Panc1 (cell line): ENCODE measurements around the gene TMEM154. TPM values are rescaled to one million over a fixed set of nuclear protein-coding genes. Genes with fewer than 3 reads are reported as not detected.

Experiments
- ATAC-seq: fragments of 200-7000 bp; cut with Tn5 transposase; 2 replicates; pipeline ENCODE4 v1.9.1; 2020; ENCODE audit warnings: mild to moderate bottlenecking, moderate library complexity
- BruUV-seq: library from RNA; stranded (reverse); fragments of 400-500 nt; replicated peaks from 2 replicates; lab custom pipeline; 2021; lab: Mats Ljungman, UMichigan
- CTCF ChIA-PET: fragments of 300-600 bp; sonication (Branson Sonifier 250); formaldehyde crosslinking; loops from one replicate; lab custom pipeline; 2022; ENCODE audit warnings: antibody characterized with exemption; lab: Charles Lee
- POLR2A ChIA-PET: fragments of 300-600 bp; sonication (Branson Sonifier 250); formaldehyde crosslinking; loops from one replicate; lab custom pipeline; 2022; ENCODE audit warnings: antibody characterized with exemption; lab: Charles Lee
- DNase-seq: peaks from one replicate; pipeline ENCODE4 v3.0.0-alpha.2; 2010; ENCODE audit warnings: low read depth, low spot score
- H3K27ac ChIP-seq: 2 replicates; pipeline ENCODE4 v1.5.1; 2011; ENCODE audit warnings: mild to moderate bottlenecking, low read length, inconsistent platforms
- H3K27me3 ChIP-seq: fragments of 200-500 bp; sonication (Bioruptor generic); 2 replicates; pipeline ENCODE4 v1.6.0; 2014; ENCODE audit warnings: low read length, inconsistent platforms; ENCODE audit not compliant: control insufficient read depth, insufficient read depth
- H3K36me3 ChIP-seq: fragments of 200-500 bp; sonication (Bioruptor generic); 2 replicates; pipeline ENCODE4 v1.5.1; 2014; ENCODE audit warnings: inconsistent platforms, mild to moderate bottlenecking, low read length, moderate library complexity; ENCODE audit not compliant: control insufficient read depth, insufficient read depth
- H3K4me1 ChIP-seq: 2 replicates; pipeline ENCODE4 v1.5.1; 2011; ENCODE audit warnings: inconsistent platforms, mild to moderate bottlenecking, low read length, moderate library complexity; ENCODE audit not compliant: control insufficient read depth, insufficient read depth
- H3K4me3 ChIP-seq, 2 experiments: 2 replicates each; pipeline ENCODE4 v1.5.1; 2011 to 2012; ENCODE audit warnings: low read depth in 2 of 2, low read length in 2 of 2, mild to moderate bottlenecking in 2 of 2, inconsistent platforms in 1 of 2, moderate library complexity in 1 of 2
- H3K9me3 ChIP-seq: fragments of 200-500 bp; sonication (Bioruptor generic); 2 replicates; pipeline ENCODE4 v1.5.1; 2014; ENCODE audit warnings: low read depth, mild to moderate bottlenecking, inconsistent platforms, low read length, moderate library complexity; ENCODE audit not compliant: control insufficient read depth, insufficient read depth
- CTCF ChIP-seq: fragments of 450-650 bp; IDR thresholded peaks from 2 replicates; pipeline ENCODE4 v1.5.1; 2017; ENCODE audit warnings: mild to moderate bottlenecking
- POLR2AphosphoS5 ChIP-seq: IDR thresholded peaks from 2 replicates; pipeline ENCODE4 v1.6.1; 2012; ENCODE audit warnings: mild to moderate bottlenecking, low read depth, low read length, moderate library complexity
- SIN3A ChIP-seq: IDR thresholded peaks from 2 replicates; pipeline ENCODE4 v1.6.1; 2012; ENCODE audit warnings: low read depth, mild to moderate bottlenecking, low read length, moderate library complexity, borderline replicate concordance; ENCODE audit not compliant: insufficient read depth
- TCF7L2 ChIP-seq: IDR thresholded peaks from 2 replicates; pipeline ENCODE4 v1.6.1; 2011; ENCODE audit warnings: mild to moderate bottlenecking, low read depth, low read length, inconsistent platforms
- in situ Hi-C: cut with HindIII; loops from 2 replicates; pipeline ENCODE4 v1.10.0; 2016; ENCODE audit warnings: low sequenced_read_pairs, low pct_unique_long_range_greater_than_20kb
- intact Hi-C: fragments of 100-400 bp; cut with micrococcal nuclease; formaldehyde crosslinking; loops from one replicate; pipeline ENCODE4 v1.10.0; 2022; ENCODE audit not compliant: unreplicated experiment
- total RNA-seq: library from RNA; stranded (reverse); gene quantifications from one replicate; pipeline ENCODE4 v1.2.1, GENCODE V29; 2021; ENCODE audit not compliant: unreplicated experiment
- TF ChIP-seq, protein P1 (sequence below), 2 experiments: IDR thresholded peaks; 2 replicates each; pipeline ENCODE4 v1.6.1; 2011 to 2012; ENCODE audit warnings: low read depth in 2 of 2, control low read depth in 1 of 2, low read length in 1 of 2, mild to moderate bottlenecking in 1 of 2, moderate library complexity in 1 of 2; ENCODE audit not compliant: insufficient read depth in 1 of 2

The TMEM154 gene
- total RNA-seq, 1 experiment from 2014 or later = 0.15 TPM

DNA sequence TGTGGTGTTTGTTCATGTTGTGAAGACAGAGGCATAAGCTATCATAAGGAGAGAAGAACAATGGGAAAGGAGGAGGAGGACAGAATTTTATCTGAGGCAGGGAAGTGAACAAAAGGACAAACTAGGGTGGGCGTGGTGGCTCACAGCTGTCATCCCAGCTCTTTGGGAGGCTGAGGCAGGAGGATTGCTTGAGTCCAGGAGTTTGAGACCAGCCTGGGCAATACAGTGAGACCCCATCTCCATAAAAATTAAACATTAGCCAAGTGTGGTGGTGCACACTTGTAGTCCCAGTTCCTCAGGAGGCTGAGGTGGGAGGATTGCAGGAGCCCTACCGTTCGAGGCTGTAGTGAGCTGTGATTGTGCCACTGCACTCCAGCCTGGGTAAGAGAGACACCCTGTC lies 49.9 kb downstream of the TMEM154 start:
- Histone ChIP-seq H3K4me3 (no peak overlapping the region), H3K27me3 (no peaks in the 10 kb centered on the region), H3K36me3 (no peaks in the 10 kb centered on the region), H3K4me1 (no peaks in the 10 kb centered on the region), H3K9me3 (no peaks in the 10 kb centered on the region), H3K27ac (no peak overlapping the region)
- no peak for TF ChIP-seq TCF7L2
- no peak for TF ChIP-seq SIN3A
- no peak for TF ChIP-seq POLR2AphosphoS5
- no peak for TF ChIP-seq CTCF
- TF ChIP-seq, protein P1, sequence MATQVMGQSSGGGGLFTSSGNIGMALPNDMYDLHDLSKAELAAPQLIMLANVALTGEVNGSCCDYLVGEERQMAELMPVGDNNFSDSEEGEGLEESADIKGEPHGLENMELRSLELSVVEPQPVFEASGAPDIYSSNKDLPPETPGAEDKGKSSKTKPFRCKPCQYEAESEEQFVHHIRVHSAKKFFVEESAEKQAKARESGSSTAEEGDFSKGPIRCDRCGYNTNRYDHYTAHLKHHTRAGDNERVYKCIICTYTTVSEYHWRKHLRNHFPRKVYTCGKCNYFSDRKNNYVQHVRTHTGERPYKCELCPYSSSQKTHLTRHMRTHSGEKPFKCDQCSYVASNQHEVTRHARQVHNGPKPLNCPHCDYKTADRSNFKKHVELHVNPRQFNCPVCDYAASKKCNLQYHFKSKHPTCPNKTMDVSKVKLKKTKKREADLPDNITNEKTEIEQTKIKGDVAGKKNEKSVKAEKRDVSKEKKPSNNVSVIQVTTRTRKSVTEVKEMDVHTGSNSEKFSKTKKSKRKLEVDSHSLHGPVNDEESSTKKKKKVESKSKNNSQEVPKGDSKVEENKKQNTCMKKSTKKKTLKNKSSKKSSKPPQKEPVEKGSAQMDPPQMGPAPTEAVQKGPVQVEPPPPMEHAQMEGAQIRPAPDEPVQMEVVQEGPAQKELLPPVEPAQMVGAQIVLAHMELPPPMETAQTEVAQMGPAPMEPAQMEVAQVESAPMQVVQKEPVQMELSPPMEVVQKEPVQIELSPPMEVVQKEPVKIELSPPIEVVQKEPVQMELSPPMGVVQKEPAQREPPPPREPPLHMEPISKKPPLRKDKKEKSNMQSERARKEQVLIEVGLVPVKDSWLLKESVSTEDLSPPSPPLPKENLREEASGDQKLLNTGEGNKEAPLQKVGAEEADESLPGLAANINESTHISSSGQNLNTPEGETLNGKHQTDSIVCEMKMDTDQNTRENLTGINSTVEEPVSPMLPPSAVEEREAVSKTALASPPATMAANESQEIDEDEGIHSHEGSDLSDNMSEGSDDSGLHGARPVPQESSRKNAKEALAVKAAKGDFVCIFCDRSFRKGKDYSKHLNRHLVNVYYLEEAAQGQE (IDR thresholded peaks at IDR 0.05; ENCODE audit: insufficient read depth in 1 of 2, low read depth in 2 of 2, low read length in 1 of 2) = no peak
- intact Hi-C loops (no loop called here), in situ Hi-C loops (no loop called here)
- ChIA-PET CTCF (no interaction called here), POLR2A (no interaction called here)
- no peak for DNase-seq
- BruUV-seq = no TSS peak
- no peak for ATAC-seq

DNA sequence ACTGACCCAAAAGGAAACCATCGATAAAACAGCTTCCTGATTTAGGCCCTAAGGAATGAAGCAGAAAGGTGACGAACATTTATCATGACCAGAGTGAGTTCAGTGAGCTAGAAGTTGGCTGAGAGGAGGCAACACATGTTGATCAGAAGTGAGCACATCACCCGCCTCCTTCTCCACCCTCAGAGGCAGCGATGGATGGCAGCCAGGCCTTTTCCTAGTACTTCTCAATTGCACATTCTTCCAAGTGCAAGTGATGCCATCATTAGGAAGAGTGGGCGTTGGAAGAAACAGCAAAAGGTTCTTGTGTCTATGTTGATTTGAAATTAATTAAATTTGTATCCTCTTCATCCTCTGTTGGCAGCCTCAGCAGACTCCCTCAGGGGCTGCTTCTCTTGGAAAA lies 51.7 kb downstream of the TMEM154 start:
- ChIA-PET POLR2A (no interaction called here), CTCF (no interaction called here)
- DNase-seq (no peak), ATAC-seq (no peak)
- Histone ChIP-seq H3K27ac (no peak overlapping the region), H3K4me1 (no peaks in the 10 kb centered on the region), H3K36me3 (no peaks in the 10 kb centered on the region), H3K9me3 (no peaks in the 10 kb centered on the region), H3K4me3 (no peak overlapping the region), H3K27me3 (no peaks in the 10 kb centered on the region)
- in situ Hi-C loops = no loop called here
- TF ChIP-seq, protein P1 (IDR thresholded peaks at IDR 0.05; ENCODE audit: insufficient read depth in 1 of 2, low read depth in 2 of 2, low read length in 1 of 2) = no peak
- TF ChIP-seq SIN3A = no peak
- no peak for TF ChIP-seq POLR2AphosphoS5
- no peak for TF ChIP-seq TCF7L2
- TF ChIP-seq CTCF = no peak
- no TSS peak for BruUV-seq
- intact Hi-C loops = no loop called here
